HG02938 (cell line): ENCODE results near the gene HPSE2.

Experiments used
- ATAC-seq: cut with Tn5 transposase; IDR thresholded peaks from one replicate; pipeline ENCODE4 v1.9.1; 2021; ENCODE audit warnings: mild to moderate bottlenecking, moderate library complexity; ENCODE audit not compliant: unreplicated experiment

Gene HPSE2

GRCh38 chr10:98469001-98469931 lies 766.4 kb downstream of the HPSE2 start:
- no peak for ATAC-seq

GRCh38 chr10:98467506-98468318 lies 767.9 kb downstream of the HPSE2 start:
- peak; percentile 94 for ATAC-seq

- ATAC-seq, result no peak
Observed at GRCh38 chr10:98466861-98467505, 768.7 kb downstream of the HPSE2 start.

GRCh38 chr10:98465866-98466265 lies 769.8 kb downstream of the HPSE2 start:
- ATAC-seq, result no peak

- ATAC-seq, result no peak
Observed at GRCh38 chr10:98463976-98464754, 771.5 kb downstream of the HPSE2 start.

GRCh38 chr10:98463016-98463415 lies 772.6 kb downstream of the HPSE2 start:
- no peak for ATAC-seq

GRCh38 chr10:98461500-98461842 lies 774.2 kb downstream of the HPSE2 start:
- ATAC-seq, result no peak

- ATAC-seq, result no peak
Observed at GRCh38 chr10:98460837-98461499, 774.7 kb downstream of the HPSE2 start.

- ATAC-seq, result no peak
Observed at GRCh38 chr10:98458809-98459784, 776.6 kb downstream of the HPSE2 start.

- ATAC-seq, result no peak
Observed at GRCh38 chr10:98457721-98458120, 777.9 kb downstream of the HPSE2 start.

- no peak for ATAC-seq
Observed at GRCh38 chr10:98456686-98457482, 778.8 kb downstream of the HPSE2 start.

- no peak for ATAC-seq
Observed at GRCh38 chr10:98456043-98456570, 779.5 kb downstream of the HPSE2 start.

- ATAC-seq, result no peak
Observed at GRCh38 chr10:98453729-98454128, 781.9 kb downstream of the HPSE2 start.

- ATAC-seq, result no peak
Observed at GRCh38 chr10:98450618-98451017, 785.0 kb downstream of the HPSE2 start.

- no peak for ATAC-seq
Observed at GRCh38 chr10:98449287-98449686, 786.4 kb downstream of the HPSE2 start.

- ATAC-seq, result peak; percentile 79
Observed at GRCh38 chr10:98446661-98447221, 788.9 kb downstream of the HPSE2 start, which contains the start of gene HPS1. Gene HPS1, minus strand, starts transcription at chr10:98446935. Its CDS starts 3,695 bp downstream, at chr10:98443240.

GRCh38 chr10:98446151-98446660 lies 789.4 kb downstream of the HPSE2 start:
- ATAC-seq, result peak; percentile 21
